Fibroblast of skin of right quadriceps (primary cell): Measurements from ENCODE around the gene SPDYE18.
A peak's percentile ranks its signal among the peaks of the same experiment; 100 is the strongest.
"Not testable (repeated sequence)": the region's sequence is repeated elsewhere in the genome, so short reads cannot be mapped to it uniquely, and the experiment has no call there.

Source experiments
- DNase-seq: peaks from one replicate; pipeline ENCODE4 v3.0.0-alpha.2; 2013

The SPDYE18 gene, protein sequence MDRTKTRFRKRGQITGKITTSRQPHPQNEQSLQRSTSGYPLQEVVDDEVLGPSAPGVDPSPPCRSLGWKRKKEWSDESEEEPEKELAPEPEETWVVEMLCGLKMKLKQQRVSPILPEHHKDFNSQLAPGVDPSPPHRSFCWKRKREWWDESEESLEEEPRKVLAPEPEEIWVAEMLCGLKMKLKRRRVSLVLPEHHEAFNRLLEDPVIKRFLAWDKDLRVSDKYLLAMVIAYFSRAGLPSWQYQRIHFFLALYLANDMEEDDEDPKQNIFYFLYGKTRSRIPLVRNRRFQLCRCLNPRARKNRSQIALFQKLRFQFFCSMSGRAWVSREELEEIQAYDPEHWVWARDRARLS

DNA sequence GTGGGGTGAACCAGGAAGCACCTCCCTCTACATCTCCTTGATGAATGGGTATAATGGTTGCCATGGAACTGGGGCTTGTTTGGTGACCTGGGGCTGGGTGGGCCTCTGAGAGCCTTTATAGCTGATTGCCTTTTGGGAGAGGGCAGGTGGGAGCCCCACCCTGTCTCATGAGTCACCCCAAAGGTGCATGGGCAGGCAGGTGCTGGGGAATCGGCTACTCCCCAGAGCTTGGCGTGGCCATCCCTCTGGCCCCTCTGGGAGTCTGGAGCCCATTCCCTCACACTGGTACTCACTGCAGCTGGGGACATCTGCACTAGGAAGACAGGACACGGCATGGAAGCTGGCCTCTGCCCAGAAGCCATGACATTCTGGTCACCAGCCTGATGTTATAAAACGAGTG lies at the start of gene SPDYE18:
Gene SPDYE18, minus strand, starts transcription at position 2 of the 400 bp plus-strand sequence. CDS start 2,046 bp downstream, outside the sequence.
- DNase-seq: not testable (repeated sequence)

DNA sequence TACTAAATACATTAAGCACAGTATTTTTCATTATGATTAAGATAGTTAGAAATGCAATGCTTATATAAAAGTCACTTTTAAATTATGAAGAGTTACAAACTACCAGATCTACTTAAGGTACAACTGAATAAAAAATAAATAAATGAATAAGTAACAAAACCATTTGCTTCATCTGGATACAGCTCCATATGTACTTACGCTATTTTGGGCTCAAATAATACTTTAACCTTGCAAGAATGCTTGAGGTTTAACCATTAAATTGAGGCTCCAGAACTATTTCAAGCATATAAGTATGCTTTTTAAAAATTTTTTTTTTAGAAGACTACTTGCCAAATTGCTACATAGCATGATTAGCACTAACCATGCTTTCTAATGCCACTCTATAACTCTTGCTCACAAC lies 46.0 kb upstream of the SPDYE18 start:
- DNase-seq: not testable (repeated sequence)

DNA sequence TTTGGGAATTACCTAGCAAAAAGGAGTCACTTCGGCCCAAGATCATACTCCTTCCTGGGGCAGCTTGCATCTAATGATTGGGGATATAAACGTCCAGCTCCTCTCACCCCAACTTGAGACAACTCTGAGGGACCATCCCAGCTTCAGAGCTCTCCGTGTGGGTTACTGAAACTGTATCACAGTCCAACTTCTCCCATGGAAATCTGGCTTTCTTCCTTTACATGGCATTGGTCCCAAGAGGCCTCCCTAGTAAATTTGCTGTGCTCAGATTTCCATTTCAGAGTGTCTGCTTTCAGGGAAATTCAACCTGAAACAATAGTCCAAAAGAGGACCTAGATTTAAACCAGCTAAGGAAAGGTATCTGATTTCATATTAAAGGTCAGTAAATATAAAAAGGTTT lies 45.3 kb upstream of the SPDYE18 start:
- not testable (repeated sequence) for DNase-seq

DNA sequence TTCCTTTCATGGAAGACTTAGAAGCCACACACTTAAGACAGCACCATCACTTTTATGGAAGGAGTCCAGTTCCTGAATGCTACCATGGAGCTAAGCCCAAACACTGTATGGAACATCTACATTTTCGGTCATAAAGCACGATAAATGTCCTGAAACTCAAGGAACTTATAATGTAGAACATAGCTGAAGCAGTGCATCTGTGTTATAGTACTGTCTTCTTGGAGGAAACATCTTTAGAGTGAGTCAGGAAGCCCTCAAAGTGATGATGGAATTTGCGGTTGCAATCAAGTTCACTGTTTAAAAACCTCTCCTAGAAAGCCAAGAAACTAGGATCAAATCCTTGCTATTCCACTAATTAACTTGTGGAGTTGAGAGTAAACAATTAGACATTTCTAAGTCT lies 43.5 kb upstream of the SPDYE18 start:
- peak; percentile 19 for DNase-seq

DNA sequence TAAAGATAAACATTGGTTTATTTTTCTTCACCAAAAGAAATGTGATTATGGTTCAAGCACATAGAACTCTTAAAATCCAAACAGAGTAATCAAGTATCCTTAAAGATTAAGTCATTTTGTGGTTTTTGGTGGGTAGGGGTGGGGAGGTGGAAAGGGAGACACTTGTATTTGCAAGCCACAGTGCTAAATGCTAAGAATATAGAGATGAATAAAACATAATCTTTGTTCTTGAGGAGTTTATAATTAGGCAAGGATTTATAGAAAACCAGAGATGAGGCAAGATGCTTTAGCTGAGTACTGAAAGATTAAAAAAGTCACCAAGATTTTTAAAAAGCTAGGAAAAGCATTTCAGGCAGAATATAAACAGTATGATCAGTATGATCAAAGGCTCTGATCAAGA lies 40.3 kb upstream of the SPDYE18 start:
- not testable (repeated sequence) for DNase-seq

DNA sequence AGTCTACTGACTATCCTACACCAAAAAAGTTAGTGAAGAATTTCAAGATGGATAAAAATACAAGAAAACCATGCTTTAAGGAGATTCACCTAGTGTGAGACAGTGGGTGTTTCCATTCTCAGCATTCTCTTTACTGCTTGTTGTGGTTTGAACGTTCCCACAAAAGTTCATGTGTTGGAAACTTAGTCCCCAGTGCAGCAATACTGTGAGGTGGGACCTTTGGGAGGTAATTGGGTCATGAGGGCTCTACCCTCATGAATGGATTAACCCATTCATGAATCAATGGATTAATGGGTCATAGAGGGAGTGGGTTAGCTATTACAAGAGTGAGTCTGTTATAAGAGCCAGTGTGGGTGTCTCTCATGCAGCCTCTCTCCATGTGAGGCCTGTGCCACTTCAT lies 38.8 kb upstream of the SPDYE18 start:
- DNase-seq: not testable (repeated sequence)

DNA sequence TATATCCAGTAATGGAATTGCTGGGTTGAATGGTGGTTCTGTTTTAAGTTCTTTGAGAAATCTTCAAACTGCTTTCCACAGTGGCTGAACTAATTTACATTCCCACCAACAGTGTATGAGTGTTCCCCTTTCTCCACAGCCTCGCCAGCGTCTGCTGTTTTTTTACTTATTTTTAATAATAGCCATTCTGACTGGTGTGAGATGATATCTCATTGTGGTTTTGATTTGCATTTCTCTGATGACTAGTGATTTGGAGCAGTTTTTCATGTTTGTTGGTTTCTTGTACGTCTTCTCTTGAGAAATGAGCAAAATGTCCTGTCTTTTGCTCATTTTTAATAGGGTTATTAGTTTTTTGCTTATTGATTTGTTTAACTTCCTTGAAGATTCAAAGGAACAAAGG lies 38.1 kb upstream of the SPDYE18 start:
- DNase-seq: not testable (repeated sequence)

DNA sequence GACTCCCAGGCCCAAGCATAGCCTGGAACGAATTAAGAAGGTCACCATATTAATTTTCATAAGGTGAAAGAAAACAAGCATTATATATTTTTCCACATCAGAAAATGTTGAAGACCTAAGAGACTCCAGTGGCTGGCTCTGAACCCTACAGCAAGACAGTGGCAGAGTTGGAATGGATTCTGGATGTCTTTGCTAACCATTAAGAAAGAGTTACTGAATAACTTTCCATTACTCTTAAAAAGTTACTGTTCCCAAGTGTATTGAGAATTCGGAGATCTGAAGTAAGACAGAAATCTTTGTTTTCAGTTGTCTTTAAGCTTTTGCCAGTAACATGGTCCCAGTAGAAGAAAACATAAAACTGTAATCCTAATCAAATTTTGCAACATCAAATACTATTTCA lies 29.9 kb upstream of the SPDYE18 start:
- not testable (repeated sequence) for DNase-seq

DNA sequence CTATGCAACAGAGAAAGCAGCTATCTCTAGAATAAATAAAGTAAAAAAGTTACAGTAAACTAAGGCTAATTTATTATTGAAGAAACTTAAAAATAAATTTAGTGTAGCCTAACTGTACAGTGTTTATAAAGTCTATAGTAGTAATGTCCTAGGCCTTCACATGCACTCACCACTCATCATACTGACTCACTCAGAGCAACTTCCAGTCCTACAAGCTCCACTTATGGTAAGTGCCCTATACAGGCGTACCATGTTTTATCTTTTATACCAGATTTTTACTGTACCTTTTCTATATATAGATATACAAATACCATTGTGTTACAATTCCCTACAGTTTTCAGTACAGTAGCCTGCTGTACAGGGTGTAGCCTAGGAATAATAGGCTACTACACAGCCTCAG lies 19.8 kb upstream of the SPDYE18 start:
- DNase-seq: not testable (repeated sequence)

DNA sequence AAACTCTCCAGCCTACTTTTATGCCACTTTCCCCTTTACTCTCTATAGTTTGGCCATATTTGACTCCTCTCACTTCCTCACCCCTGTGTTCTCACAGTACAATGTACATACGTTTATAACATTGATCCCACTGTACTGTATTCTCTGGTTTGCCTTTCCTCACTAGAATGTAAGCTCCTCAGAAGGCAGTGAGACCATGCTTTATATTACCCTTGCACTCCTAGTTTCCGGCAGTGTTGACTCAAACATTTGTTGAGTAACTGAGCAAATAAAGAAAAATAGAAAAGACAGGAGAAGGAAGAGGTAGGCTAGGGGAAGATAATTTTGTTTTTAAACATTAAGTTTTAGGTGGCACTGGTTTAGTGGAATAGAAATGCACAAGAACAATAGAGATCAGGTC lies 17.9 kb upstream of the SPDYE18 start:
- not testable (repeated sequence) for DNase-seq

DNA sequence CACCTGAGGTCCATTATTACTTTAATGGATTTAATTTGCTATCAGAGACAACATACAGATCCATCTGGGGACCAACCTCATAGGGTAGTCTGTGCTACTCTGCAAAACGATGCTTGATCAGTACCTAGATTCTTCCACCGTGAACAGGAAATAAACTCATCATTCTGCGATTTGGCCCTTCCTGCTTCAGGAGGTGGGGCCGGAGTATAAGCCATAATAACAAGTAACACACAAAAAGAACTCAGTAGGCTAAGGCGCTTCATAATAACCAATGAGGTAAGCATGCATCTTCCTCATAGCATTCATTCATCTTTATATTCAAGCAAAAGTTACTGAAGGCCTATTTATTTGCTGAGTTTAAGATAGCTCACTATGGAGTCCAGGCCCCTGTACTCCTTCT lies 17.3 kb upstream of the SPDYE18 start:
- not testable (repeated sequence) for DNase-seq

DNA sequence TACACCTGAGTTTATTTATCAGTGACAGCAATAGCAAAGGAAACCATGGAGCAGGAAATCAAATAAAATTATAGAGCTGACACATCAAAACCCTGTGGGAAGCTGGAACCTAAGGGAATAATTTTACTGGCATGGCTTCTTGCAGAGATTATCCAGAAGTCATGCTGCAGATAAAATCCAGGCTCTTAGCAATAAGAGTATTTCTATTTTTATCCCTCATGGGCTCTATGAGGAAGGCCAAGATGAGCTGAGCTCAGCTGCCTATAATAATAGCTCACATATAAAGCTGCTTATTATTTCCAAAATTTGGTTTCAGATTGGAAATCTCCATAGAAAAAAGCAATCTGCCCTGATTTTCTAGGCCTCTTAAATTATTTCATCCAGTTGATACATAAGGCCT lies 16.8 kb upstream of the SPDYE18 start:
- DNase-seq: not testable (repeated sequence)

DNA sequence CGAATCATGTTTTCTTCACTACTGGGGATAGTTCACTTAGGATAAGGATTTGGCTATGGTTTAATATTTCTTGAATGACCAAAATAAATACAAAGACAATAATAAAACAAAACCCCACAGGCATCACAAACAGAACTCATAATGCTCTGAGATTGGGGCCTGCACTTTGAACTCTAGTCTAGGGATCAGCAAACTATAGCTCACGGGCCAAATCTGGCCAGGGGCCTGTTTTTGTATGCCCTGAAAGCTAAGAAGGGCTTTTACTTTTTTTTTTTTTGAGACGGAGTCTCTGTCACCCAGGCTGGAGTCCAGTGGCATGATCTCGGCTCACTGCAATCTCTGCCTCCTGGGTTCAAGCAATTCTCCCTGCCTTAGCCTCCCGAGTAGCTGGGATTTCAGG lies 14.7 kb upstream of the SPDYE18 start:
- DNase-seq: not testable (repeated sequence)

DNA sequence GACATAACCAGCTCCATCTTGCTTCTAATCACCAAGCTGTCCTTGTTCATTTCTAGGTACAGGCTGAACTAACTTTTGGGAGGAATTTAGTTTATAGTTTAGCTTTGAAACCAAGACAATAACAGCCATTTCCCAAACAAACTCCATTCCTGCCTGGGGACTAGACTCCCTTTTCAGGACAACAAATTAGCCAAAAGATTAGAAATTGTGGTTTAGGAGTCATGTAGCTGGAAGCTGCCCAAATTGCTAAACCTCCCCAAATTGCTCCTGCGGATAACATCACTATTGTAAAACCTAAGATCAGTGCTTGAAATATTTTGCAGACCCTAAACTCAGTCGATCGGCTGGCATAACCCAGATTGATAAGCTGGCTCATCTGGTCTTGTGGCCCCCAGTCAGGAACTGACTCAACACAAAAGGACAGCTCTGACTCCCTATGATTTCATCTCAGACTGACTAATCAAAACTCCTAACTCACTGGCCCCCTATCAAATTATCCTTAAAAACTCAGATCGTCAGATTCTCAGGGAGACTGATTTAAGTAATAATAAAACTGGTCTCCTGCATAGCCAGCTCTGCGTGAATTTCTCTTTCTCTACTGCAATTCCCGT lies 12.5 kb upstream of the SPDYE18 start:
- DNase-seq: peak; percentile 23

DNA sequence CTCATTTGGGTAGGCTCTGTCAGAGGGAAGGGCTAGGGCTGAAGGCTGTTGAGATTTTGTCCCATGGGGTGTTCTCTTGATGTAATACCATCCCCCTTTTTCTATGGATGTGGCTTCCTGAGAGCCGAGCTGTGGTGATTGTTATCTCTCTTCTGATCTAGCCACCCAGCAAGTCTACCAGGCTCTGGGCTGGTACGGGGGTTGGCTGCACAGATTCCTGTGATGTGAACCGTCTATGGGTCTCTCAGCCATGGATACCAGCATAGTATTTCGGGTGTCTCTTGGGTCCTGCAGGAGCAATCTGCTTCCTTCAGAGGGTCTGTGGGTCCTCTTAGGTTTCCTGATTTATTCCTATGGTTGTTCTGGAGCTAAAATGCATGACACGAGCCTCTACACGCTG lies 8.8 kb upstream of the SPDYE18 start:
- not testable (repeated sequence) for DNase-seq

DNA sequence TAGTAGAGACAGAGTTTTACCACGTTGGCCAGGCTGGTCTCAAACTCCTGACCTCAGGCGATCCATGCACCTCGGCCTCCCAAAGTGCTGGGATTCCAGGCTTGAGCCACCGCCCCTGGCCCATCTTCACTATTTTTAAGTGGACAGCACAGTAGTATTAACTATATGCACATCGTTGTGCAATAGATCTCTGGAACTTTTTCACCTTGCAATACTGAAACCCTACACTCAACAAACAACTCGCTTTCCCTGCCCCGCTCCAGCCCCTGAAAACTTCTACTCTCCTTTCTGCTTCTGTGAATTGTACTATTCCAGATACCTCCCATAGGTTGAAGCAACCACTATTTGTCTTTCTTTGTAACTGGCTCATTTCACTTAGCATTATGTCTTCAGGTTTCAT lies 3.5 kb upstream of the SPDYE18 start:
- not testable (repeated sequence) for DNase-seq

DNA sequence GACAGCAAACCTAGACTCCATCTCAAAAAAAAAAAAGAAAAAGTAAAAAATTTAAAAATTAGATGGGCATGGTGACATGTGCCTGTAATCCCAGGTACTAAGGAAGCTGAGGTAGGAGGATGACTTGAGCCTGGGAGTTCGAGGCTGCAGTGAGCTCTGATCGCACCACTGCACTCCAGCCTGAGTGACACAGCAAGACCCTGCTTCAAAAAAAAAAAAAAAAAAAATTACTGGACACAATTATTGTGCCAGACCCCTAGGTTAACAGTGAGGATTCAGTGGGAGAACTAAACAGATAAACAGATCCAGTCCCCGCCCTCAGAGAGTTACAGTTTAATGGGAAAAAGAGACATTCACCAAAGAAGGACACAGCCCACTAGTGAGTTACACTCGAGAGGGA lies 1.4 kb upstream of the SPDYE18 start:
- not testable (repeated sequence) for DNase-seq

DNA sequence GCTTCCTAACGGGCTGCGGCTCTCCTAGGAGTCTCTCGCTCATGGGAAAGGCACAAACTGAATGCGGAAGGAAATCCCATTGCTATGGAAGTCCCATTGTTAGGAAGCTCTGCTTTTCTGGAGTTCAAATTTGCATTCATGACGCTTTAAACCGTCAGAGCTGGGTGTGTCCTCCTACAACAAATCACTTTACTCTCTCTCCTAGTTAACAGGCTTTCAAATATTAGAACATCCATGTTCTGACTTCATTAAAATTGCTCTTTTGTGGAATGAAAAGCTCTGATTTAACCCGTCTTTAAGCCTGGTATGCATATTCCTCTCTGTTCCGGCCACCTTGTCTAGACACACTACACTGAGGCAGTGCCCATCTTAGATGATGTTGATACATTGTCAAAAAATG lies 30.1 kb downstream of the SPDYE18 start, which contains the start of gene SPDYE17:
Gene SPDYE17, minus strand, starts transcription at position 101 of the 400 bp plus-strand sequence. CDS start 1,791 bp downstream, outside the sequence.
- not testable (repeated sequence) for DNase-seq

DNA sequence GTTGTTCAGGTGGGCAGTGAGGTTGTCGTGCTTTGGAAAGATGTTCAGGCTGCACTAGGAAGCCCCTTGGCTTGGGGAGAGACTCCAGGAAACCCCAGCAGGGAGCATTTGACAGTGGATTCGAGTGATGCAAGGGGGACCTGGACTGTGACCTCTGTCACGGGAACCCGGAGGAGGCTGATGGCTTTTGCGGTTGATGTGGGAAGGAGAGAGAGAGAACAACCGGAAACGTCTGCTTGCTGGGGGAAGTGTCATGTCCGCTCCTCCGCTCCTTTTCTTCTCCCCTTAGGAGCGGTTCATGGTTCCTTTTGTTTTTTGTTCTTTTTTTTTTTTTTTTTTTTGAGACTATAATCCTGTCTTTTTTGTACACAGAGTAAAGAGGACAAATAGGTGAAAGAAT lies 36.0 kb downstream of the SPDYE18 start:
- DNase-seq: not testable (repeated sequence)

DNA sequence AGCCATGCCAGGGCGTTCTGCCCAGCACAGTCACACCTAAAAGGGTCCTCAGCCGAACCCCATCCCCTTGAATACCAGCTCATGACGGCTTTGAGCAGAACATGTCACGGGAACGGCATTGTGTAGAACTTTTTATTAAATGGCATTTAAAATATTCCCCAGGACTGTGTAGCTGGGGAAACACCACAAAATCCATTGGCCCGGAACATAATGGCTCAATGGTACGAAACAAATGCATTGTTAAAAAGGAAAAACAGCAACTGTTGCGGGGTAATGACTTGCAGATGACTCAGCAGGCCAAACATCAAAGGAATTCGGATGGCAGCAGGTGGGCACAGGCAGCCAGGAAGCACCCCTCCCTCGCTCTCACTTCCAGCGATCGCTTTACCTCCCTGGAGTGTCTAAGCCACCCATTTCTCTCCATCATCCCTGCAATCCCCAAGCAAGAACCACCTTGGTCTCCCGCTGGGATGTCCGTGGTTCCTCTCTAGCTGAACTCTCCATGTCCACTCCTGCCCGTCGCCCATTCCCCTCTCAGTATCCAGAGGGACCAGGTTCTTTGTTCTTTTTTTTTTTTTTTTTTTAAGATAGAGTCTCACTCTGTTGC lies 52.2 kb downstream of the SPDYE18 start:
- DNase-seq: peak; percentile 14

DNA sequence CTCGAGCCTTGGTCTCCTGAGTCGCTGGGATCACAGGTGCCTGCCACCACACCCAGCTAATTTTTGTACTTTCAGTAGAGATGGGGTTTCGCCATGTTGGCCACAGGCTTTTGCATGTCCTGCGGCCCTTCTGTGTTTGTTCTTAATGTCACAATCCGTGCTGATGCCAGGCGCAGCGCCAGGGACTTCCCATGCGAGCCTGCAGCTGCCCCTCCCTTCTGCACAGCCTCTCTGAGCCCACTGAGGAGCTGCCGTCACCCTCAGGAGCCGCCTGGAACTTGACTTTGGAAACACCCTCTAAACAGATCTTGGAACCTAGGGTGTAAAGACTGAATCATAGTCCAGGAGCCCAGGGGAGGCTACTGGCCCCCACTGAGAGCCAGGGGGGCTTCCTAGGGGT lies 54.4 kb downstream of the SPDYE18 start:
- not testable (repeated sequence) for DNase-seq

DNA sequence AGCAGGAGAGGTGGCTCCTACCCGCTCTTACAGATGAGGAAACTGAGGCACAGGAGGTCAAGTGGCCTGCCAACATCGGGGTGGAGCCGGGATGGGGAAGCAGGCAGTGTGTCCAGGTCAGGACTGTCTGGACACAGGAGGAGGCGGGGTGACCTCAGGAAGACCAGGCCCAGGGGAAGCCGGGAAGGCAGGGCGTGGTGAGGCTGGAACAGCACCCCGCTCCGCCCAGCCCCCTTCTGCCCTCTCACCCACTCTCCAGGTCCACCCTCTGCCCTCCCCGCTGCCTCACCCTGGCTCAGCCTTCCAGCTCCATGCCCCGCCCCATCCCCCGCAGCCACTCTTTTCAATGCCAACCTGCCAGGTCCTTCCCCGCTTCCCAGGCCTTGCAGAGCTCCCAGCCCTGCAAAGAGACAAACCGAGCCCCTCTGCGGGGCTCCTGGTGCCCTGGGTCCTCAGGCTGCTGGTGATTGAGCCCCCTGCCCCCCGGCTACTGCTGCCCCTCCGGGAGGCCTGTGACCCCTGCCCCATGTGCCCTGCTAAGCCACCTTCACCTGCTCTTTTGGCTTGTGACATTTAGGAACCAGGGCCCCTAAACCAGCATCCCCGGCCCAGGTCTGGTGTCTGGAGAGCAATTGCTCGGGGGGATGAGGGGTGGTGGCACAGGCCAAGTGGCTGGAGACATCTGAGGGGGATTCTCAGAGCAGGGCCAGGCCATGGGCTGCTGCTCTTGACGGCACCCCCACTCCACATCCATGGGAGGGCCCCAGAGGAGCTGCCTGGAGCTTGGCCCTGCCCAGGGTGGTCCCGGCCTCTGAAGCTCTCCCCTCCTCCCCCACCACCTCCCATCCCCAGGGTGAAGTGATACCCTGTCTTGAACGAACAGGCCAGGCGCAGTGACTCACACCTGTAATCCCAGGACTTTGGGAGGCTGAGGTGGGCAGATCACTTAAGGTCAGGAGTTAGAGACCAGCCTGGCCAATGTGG lies 55.9 kb downstream of the SPDYE18 start:
- DNase-seq: not testable (repeated sequence)
